GM04503 (cell line): ENCODE results near the gene FBXO17.

Experiments
- DNase-seq: peaks from one replicate; pipeline ENCODE4 v3.0.0-alpha.2; 2012; ENCODE audit warnings: low read depth

FBXO17 gene

DNA sequence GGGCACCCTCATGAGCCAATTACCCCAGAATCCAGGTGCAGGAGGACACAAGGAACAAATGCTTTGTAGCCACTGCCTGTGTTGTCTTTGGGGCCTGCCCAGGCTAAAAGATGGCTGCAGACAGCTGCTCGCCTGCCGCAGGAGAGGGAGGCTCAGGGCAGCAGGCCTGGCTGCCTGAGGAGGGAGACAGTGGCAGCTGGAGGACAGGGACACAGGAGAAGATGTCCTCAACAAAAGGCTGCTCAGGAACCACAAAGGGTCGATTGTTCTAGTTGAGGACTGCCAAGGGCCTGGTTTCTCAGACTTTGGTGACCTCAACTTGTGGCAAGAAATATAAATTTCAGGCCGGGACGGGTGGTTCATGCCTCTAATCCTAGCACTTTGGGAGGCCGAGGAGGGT is 83.8 kb downstream of the FBXO17 start:
- no peak for DNase-seq
